LoVo (cell line): ENCODE data around the gene SATB2.

ENCODE experiments used
- DNase-seq: peaks from one replicate; pipeline ENCODE4 v3.0.0-alpha.2; 2016; ENCODE audit warnings: low spot score

The SATB2 gene

DNA sequence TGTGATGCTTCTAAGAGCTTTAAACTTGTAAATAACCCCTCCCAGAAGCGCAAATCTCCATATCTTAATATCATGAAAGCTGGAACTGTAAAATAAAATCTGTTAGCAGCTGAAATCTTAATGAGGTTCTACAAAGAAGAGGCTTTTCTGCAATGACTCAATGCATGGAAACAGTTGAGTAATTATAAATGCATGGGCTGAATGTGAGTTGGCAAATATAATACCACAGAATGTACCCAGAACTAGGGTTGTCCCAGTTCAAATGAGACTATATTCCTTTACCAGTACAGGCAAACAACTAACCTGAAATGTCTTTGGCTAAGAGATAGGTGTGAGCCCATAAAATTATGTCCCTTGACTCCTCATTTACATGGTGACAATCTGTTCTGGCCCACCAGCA lies 52.9 kb downstream of the SATB2 start:
- DNase-seq = no peak

DNA sequence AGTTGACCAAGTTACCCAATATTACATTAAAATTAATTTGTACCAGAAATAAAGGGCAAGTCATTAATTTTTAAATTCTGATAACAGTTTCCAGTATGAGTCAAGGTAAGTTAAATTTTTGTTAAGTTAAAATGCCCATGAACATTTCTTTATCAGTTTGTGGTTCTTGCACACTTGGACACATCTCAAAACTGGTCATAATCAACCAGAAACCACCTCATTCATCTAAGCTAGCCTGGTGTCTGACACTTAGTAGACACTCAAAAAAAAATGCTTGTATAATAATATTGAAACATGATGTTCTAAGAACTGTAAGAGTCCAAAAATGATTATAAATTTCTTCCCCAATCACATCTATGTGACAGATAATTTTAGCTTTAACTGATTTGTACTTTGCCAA lies 62.4 kb downstream of the SATB2 start:
- DNase-seq = no peak

GRCh38 chr2:199392363-199392762 lies 65.4 kb downstream of the SATB2 start:
- DNase-seq = peak; percentile 63

- DNase-seq = no peak
Observed at GRCh38 chr2:199388728-199389268, 68.9 kb downstream of the SATB2 start.

- no peak for DNase-seq
Observed at GRCh38 chr2:199384043-199384442, 73.7 kb downstream of the SATB2 start.

GRCh38 chr2:199383021-199383420 lies 74.7 kb downstream of the SATB2 start:
- DNase-seq = no peak

- no peak for DNase-seq
Observed at GRCh38 chr2:199382091-199382490, 75.6 kb downstream of the SATB2 start.

DNA sequence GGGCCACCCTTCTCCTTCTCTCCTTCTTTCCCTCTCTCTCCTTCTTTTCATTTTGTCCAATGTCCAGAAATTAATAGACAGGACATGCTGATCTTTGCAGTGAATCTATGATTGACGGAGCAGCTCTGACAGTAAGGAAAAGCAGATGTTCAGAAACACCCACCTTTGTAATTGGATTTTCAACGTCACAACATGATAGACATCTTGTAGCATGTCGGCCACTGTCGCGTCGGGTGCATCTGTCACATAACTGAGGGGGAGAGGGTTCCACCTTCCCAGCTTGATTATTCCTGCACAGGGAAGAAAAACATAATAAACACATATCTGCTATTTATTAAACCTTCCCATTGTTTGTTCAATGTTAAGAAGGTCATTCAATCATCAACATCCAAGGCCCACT lies 76.2 kb downstream of the SATB2 start:
- no peak for DNase-seq

- no peak for DNase-seq
Observed at GRCh38 chr2:199378948-199379650, 78.6 kb downstream of the SATB2 start.

DNA sequence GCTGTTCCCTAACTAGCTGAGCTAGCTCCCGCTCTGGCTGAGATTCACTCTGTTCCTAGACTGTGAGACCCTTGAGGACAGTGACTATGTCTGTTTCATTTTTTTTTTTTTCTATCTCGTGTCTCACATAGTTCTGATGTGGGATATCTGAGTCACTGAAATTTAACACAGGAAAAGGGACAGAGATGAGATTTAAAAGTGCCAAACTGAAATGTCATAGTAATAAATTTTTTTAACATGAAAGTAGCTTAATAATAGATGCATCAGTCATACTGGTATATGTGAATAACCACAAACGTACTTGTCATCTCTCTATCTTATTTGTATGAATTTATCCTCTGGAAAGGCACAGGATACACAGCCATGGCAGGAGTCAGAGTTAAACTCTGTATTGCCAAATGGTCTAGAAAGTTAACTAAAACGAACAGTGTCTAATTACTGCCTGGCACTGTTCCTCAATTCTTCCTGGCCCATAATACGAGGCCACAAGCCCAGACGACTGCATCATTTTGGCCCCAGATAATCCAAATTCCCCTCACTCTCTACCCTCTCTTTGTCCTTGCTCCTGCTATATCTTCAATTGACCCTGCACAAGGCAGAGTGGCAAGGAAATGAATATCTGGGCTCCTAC lies 87.5 kb downstream of the SATB2 start:
- DNase-seq = no peak

DNA sequence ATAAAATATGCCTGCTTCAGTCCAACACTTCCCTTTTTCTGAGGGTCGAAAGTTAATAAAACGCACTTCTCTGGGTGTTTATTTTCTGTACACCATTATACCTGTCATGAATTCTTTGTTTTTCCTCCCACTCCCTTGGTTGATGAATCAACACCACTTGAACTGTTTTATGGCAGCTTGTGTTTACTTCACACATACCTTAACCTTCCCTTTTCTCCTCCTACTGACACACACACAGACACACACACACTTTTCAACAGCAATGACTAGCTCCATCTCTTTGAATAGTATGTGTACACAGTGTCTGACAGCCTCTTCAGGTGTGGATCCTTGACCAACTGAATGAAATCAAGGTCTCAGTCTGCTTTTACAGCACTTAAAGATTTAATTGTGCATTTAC lies 91.3 kb downstream of the SATB2 start:
- DNase-seq = peak; percentile 77

DNA sequence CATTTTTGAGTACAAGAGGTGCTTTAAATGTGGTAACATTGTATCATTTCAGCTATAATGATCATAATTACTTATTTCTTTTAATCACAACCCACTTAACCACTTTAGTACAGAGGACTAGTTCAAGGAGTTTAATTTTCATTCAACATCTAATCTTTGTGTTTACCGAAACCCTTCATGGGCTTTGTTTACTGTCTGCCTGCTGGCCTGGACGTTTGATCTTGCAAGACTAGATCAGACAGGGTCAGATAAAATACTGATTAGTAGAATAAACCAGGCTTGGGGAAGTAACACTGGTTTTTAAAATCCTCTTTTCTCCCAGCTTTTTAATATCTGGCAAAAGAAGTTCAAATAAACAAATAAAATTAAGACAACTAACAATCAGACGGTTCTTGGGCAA lies 93.6 kb downstream of the SATB2 start:
- DNase-seq = no peak

- DNase-seq = no peak
Observed at GRCh38 chr2:199356412-199356811, 101.3 kb downstream of the SATB2 start.

DNA sequence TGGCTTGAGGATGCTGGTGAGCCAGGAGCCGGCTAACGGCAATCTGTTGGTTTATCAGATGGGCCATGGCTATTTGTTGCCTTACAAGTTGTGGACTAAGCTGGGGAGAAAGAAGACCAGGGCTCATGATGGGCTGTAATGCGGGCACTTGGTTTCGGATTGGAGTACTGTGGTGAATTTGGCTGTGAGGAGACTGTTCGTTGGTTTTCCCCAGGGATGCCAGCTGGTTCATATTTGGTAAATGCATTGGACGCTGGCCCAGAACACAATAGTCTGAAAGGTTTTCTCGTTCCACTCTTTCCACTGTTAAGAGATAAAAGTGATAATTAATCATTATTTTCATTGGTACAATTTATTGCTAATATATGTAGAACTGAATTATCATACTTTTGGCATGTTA lies 108.9 kb downstream of the SATB2 start:
- no peak for DNase-seq

DNA sequence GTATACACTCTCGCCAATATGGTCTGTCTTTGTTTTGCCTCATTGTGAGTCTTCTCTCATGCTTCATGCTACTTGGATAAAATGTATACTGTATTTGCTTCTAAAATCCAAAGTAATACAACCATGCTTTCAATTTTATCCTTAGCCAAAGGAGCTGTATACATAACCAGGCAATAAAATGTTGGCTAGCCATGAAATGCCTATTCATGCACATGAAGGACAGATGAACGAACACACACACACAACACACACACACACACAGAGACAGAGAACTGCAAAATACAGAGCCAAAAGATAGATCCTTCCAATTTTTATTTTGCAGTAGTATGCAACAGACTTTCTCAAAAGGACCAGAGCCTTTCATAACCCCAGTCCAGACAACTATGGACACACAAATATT lies 113.7 kb downstream of the SATB2 start:
- no peak for DNase-seq

GRCh38 chr2:199342334-199342733 lies 115.4 kb downstream of the SATB2 start:
- DNase-seq = no peak

GRCh38 chr2:199341123-199341522 lies 116.6 kb downstream of the SATB2 start:
- no peak for DNase-seq

- DNase-seq = no peak
Observed at GRCh38 chr2:199339891-199340605, 117.7 kb downstream of the SATB2 start.

- DNase-seq = no peak
Observed at GRCh38 chr2:199336546-199336945, 121.2 kb downstream of the SATB2 start.

DNA sequence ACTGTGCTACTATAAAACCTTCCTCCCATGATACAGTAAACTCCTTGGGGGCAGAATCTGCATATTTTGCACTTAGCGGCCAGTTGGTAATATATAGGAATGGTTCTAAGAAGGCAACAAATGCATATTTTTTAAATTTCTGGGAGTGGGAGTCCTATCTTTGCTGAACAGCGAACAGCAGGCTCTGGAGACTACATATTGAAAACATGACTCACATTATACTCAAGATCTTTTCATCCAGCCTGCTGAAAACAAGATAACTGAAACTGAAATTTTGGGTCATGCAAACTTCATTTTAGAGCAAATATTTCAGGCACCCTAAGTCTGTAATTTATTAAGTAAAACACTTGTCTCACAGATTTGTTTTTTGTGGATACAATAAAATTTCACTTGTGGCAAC lies 122.2 kb downstream of the SATB2 start:
- DNase-seq = no peak

DNA sequence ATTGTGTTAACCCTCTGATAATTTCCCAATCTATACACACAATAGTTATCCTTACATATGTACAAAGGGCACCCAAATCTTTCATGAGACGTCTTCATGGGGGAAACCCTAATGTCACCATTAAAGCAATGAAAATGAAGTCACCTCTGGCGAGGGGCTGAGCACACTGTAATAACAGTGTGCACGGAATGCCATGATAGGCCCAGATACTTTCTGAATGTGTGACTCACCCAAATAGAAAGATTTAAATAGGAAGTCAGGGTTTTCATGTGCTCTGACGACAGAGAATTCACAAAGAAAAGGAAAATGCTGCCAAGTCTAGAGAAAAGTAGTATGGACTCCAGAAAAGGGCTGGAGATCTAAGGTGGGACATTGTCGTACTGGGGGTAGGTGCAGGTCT lies 128.3 kb downstream of the SATB2 start:
- DNase-seq = no peak

GRCh38 chr2:199329031-199329430 lies 128.7 kb downstream of the SATB2 start:
- DNase-seq = no peak

- DNase-seq = no peak
Observed at GRCh38 chr2:199325881-199326280, 131.9 kb downstream of the SATB2 start.
